ENCODE data around the gene JAKMIP3. TPM values are rescaled to one million over a fixed set of nuclear protein-coding genes. Genes with fewer than 3 reads are reported as not detected.
A peak's percentile ranks its signal among the peaks of the same experiment; 100 is the strongest.
"Not testable (repeated sequence)": the region's sequence is repeated elsewhere in the genome, so short reads cannot be mapped to it uniquely, and the experiment has no call there.

The JAKMIP3 gene
- total RNA-seq, 2 experiments from 2014 or later = 0.28 to 0.36 TPM

GRCh38 chr10:132078746-132079345 lies 13.1 kb downstream of the JAKMIP3 start:
- Mint-ChIP-seq H3K36me3 (ENCODE audit: low read depth) (no peaks in the 10 kb centered on the region), H3K4me1 (ENCODE audit: low read depth) (no peaks in the 10 kb centered on the region), H3K27ac (no peak overlapping the region), H3K27me3 (peaks cover 45% of the 10 kb centered on the region), H3K4me3 (no peak overlapping the region), H3K9me3 (no peaks in the 10 kb centered on the region)
- ChIA-PET POLR2A (no interaction called here), CTCF (no interaction called here)
- Histone ChIP-seq H3K4me1 (ENCODE audit: insufficient read depth, low read length) (no peaks in the 10 kb centered on the region), H3K27ac (ENCODE audit: low read depth in 1 of 2, low read length in 2 of 2) (no peak overlapping the region), H3K27me3 (ENCODE audit: control insufficient read depth in 1 of 2, insufficient read depth in 2 of 2, low read length in 2 of 2) (peaks cover 0 to 2% of the 10 kb centered on the region in 2 experiments), H3K36me3 (ENCODE audit: insufficient read depth, low read length) (no peaks in the 10 kb centered on the region), H3K4me3 (ENCODE audit: low read length) (no peak overlapping the region), H3K9me3 (ENCODE audit: control insufficient read depth in 1 of 2, insufficient read depth in 1 of 2, low read length in 2 of 2) (peaks cover 0 to 10% of the 10 kb centered on the region in 2 experiments)
- intact Hi-C loops (cut with DNase I, micrococcal nuclease) = no loop called here
- no peak for TF ChIP-seq CTCF (IDR thresholded peaks at IDR 0.05)
- no peak for ATAC-seq (ENCODE audit: poor library complexity)
- peak in 1 of 14 experiments; percentile 4 for DNase-seq

- H3K9me3 ChIP-seq (ENCODE audit: control insufficient read depth in 1 of 2, insufficient read depth in 1 of 2, low read length in 2 of 2); H3K27ac Mint-ChIP-seq; H3K36me3 Mint-ChIP-seq (ENCODE audit: low read depth); H3K4me1 Mint-ChIP-seq (ENCODE audit: low read depth); H3K4me1 ChIP-seq (ENCODE audit: insufficient read depth, low read length); CTCF ChIA-PET; POLR2A ChIA-PET; H3K9me3 Mint-ChIP-seq; ATAC-seq (ENCODE audit: poor library complexity); H3K36me3 ChIP-seq (ENCODE audit: insufficient read depth, low read length); H3K27me3 ChIP-seq (ENCODE audit: control insufficient read depth in 1 of 2, insufficient read depth in 2 of 2, low read length in 2 of 2); DNase-seq; H3K27ac ChIP-seq (ENCODE audit: low read depth in 1 of 2, low read length in 2 of 2); H3K4me3 Mint-ChIP-seq; intact Hi-C loops (cut with DNase I, micrococcal nuclease); H3K4me3 ChIP-seq (ENCODE audit: low read length): not testable (repeated sequence)
- peaks cover 52% of the 10 kb centered on the region for H3K27me3 Mint-ChIP-seq
These were observed 18.6 kb downstream of the JAKMIP3 start for GRCh38 chr10:132084384-132084783.

GRCh38 chr10:132093236-132093635 lies 27.5 kb downstream of the JAKMIP3 start:
- H3K36me3 Mint-ChIP-seq (ENCODE audit: low read depth); H3K4me3 ChIP-seq (ENCODE audit: low read length); POLR2A ChIA-PET; H3K9me3 ChIP-seq (ENCODE audit: control insufficient read depth in 1 of 2, insufficient read depth in 1 of 2, low read length in 2 of 2); H3K36me3 ChIP-seq (ENCODE audit: insufficient read depth, low read length); ATAC-seq (ENCODE audit: poor library complexity); DNase-seq; intact Hi-C loops (cut with DNase I, micrococcal nuclease); H3K4me1 ChIP-seq (ENCODE audit: insufficient read depth, low read length); H3K4me3 Mint-ChIP-seq; H3K9me3 Mint-ChIP-seq; CTCF ChIA-PET; H3K27ac Mint-ChIP-seq; H3K27ac ChIP-seq (ENCODE audit: low read depth in 1 of 2, low read length in 2 of 2); H3K4me1 Mint-ChIP-seq (ENCODE audit: low read depth): not testable (repeated sequence)
- H3K27me3 Mint-ChIP-seq = peaks cover 38% of the 10 kb centered on the region
- H3K27me3 ChIP-seq (ENCODE audit: control insufficient read depth in 1 of 2, insufficient read depth in 2 of 2, low read length in 2 of 2) = peaks cover 6 to 11% of the 10 kb centered on the region in 2 experiments

- intact Hi-C loops (cut with DNase I, micrococcal nuclease) = no loop called here
- no peak for ATAC-seq (ENCODE audit: poor library complexity)
- no peak overlapping the region for H3K4me3 Mint-ChIP-seq
- ChIA-PET CTCF (no interaction called here), POLR2A (no interaction called here)
- Histone ChIP-seq H3K4me1 (ENCODE audit: insufficient read depth, low read length) (no peaks in the 10 kb centered on the region), H3K36me3 (ENCODE audit: insufficient read depth, low read length) (no peaks in the 10 kb centered on the region), H3K4me3 (ENCODE audit: low read length) (no peak overlapping the region), H3K27ac (ENCODE audit: low read depth in 1 of 2, low read length in 2 of 2) (no peak overlapping the region), H3K9me3 (ENCODE audit: control insufficient read depth in 1 of 2, insufficient read depth in 1 of 2, low read length in 2 of 2) (no peaks in the 10 kb centered on the region), H3K27me3 (ENCODE audit: control insufficient read depth in 1 of 2, insufficient read depth in 2 of 2, low read length in 2 of 2) (peaks cover 6 to 11% of the 10 kb centered on the region in 2 experiments)
- peaks cover 3% of the 10 kb centered on the region for H3K9me3 Mint-ChIP-seq
- H3K36me3 Mint-ChIP-seq (ENCODE audit: low read depth) = no peaks in the 10 kb centered on the region
- no peaks in the 10 kb centered on the region for H3K4me1 Mint-ChIP-seq (ENCODE audit: low read depth)
- H3K27me3 Mint-ChIP-seq = peaks cover 41% of the 10 kb centered on the region
- no peak for TF ChIP-seq CTCF (IDR thresholded peaks at IDR 0.05)
- H3K27ac Mint-ChIP-seq = no peak overlapping the region
- no peak for DNase-seq
These were observed 29.0 kb downstream of the JAKMIP3 start for GRCh38 chr10:132094581-132095234.
